Sigmoid colon (tissue), 7 donors: ENCODE results near the gene ARHGDIB. TPM values are rescaled to one million over a fixed set of nuclear protein-coding genes. Genes with fewer than 3 reads are reported as not detected.

ENCODE experiments used
- DNase-seq: peaks from one replicate; pipeline ENCODE4 v3.0.0-alpha.2; 2019
- H3K27ac ChIP-seq, 4 donors: fragments of 200-600 bp; sonication (generic); one replicate each; pipeline ENCODE4 v1.5.1; 2016 to 2019; ENCODE audit warnings: mild to moderate bottlenecking in 1 of 4
- H3K27me3 ChIP-seq, 3 donors: fragments of 200-600 bp; sonication (generic); one replicate each; pipeline ENCODE4 v1.5.1; 2019; ENCODE audit warnings: mild to moderate bottlenecking in 1 of 3
- H3K36me3 ChIP-seq, 4 donors: fragments of 200-600 bp; sonication (generic); one replicate each; pipeline ENCODE4 v1.5.1; 2016 to 2019
- H3K4me1 ChIP-seq, 4 donors: fragments of 200-600 bp; sonication (generic); one replicate each; pipeline ENCODE4 v1.5.1; 2017 to 2019
- H3K4me3 ChIP-seq, 4 donors: fragments of 200-600 bp; sonication (generic); one replicate each; pipeline ENCODE4 v1.5.1; 2017 to 2019; ENCODE audit warnings: mild to moderate bottlenecking in 2 of 4, moderate library complexity in 1 of 4
- H3K9me3 ChIP-seq, 4 donors: fragments of 200-600 bp in 3 of 4; sonication (generic) in 3 of 4; one replicate each; pipeline versions ENCODE4 v1.5.1 to v1.6.1; 2013 to 2019
- EP300 ChIP-seq, 4 donors: sonication (generic); formaldehyde crosslinking; IDR thresholded peaks; one replicate each; pipeline ENCODE4 v1.6.1; 2017; ENCODE audit warnings: antibody characterized with exemption in 4 of 4
- POLR2A ChIP-seq, 2 donors: fragments of 450-650 bp; IDR thresholded peaks; one replicate each; pipeline ENCODE4 v1.6.1; 2016; ENCODE audit warnings: antibody characterized with exemption in 2 of 2, mild to moderate bottlenecking in 2 of 2, moderate library complexity in 2 of 2
- POLR2AphosphoS5 ChIP-seq, 4 donors: sonication (generic); formaldehyde crosslinking; IDR thresholded peaks; one replicate each; pipeline ENCODE4 v1.6.1; 2017; ENCODE audit warnings: antibody characterized with exemption in 4 of 4
- whole genome bisulfite sequencing, 2 donors: extraction: QIAGEN DNeasy Blood & Tissue Kit; methylation state at CpG; one replicate each; pipeline ENCODE4 v1.1.7; 2013; 5-methylcytosine and 5-hydroxymethylcytosine counted together
- intact Hi-C: fragments of 100-400 bp; cut with DNase I; formaldehyde crosslinking; loops from one replicate; pipeline ENCODE4 v1.15.1; 2023
- polyA plus RNA-seq, 3 donors: library from polyadenylated mRNA; stranded (reverse); fragments of 200-250 nt; gene quantifications; one replicate each; pipeline ENCODE4 v1.2.3, GENCODE V29; 2013
- total RNA-seq, 4 donors: library from RNA; depleted of rRNA; stranded (reverse); fragments of >200 nt; gene quantifications; one replicate each; pipeline ENCODE4 v1.1.0, GENCODE V29; 2016
- TF ChIP-seq, protein P1 (sequence below), 4 experiments: fragments of 450-650 bp in 3 of 4; fragments of 200-600 bp in 1 of 4; IDR thresholded peaks; one replicate each; pipeline ENCODE4 v1.5.1; 2016 to 2019; ENCODE audit warnings: antibody characterized with exemption in 4 of 4, mild to moderate bottlenecking in 3 of 4, moderate library complexity in 2 of 4
- donor health status: healthy with polysubstance abuse.
- donor health status: Bipolar disorder and iron deficiency.
- donor health status: healthy.

ARHGDIB gene
- total and polyA plus RNA-seq, 7 donors = 21.0 to 304 (median 71.4) TPM

DNA sequence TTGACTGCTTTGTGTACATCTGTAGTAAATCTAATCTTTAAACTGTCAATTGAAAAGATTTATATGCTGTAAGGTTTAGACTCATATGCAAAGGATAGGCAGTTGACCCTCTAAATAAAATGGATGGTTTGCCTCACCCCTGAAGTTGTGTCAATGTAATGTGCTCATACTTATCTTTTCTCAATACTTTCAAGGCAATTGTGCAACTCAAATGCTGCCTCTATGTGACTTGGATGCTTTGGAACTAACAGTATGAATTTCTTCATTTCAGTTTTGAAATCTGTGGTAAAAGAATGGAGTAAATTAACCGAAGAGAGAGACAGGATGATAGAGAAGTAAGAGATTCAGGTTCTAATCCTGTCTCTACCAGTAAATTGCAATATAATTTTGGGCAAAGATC, 21.2 kb upstream of the ARHGDIB start:
- no peak overlapping the region for H3K27ac ChIP-seq
- no peaks in the 10 kb centered on the region for H3K4me1 ChIP-seq
- H3K4me3 ChIP-seq = no peak overlapping the region
- no peaks in the 10 kb centered on the region for H3K27me3 ChIP-seq
- TF ChIP-seq POLR2AphosphoS5 (IDR thresholded peaks at IDR 0.05) (no peak), POLR2A (IDR thresholded peaks at IDR 0.05) (no peak), EP300 (IDR thresholded peaks at IDR 0.05) (no peak)
- TF ChIP-seq, protein P1, sequence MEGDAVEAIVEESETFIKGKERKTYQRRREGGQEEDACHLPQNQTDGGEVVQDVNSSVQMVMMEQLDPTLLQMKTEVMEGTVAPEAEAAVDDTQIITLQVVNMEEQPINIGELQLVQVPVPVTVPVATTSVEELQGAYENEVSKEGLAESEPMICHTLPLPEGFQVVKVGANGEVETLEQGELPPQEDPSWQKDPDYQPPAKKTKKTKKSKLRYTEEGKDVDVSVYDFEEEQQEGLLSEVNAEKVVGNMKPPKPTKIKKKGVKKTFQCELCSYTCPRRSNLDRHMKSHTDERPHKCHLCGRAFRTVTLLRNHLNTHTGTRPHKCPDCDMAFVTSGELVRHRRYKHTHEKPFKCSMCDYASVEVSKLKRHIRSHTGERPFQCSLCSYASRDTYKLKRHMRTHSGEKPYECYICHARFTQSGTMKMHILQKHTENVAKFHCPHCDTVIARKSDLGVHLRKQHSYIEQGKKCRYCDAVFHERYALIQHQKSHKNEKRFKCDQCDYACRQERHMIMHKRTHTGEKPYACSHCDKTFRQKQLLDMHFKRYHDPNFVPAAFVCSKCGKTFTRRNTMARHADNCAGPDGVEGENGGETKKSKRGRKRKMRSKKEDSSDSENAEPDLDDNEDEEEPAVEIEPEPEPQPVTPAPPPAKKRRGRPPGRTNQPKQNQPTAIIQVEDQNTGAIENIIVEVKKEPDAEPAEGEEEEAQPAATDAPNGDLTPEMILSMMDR (IDR thresholded peaks at IDR 0.05) = no peak
- no peaks in the 10 kb centered on the region for H3K36me3 ChIP-seq
- DNase-seq = no peak
- intact Hi-C loops = no loop called here
- 81 to 97% methylated on average over 1 of the region's 1 CpG for WGBS, 2 donors
- no peaks in the 10 kb centered on the region for H3K9me3 ChIP-seq

DNA sequence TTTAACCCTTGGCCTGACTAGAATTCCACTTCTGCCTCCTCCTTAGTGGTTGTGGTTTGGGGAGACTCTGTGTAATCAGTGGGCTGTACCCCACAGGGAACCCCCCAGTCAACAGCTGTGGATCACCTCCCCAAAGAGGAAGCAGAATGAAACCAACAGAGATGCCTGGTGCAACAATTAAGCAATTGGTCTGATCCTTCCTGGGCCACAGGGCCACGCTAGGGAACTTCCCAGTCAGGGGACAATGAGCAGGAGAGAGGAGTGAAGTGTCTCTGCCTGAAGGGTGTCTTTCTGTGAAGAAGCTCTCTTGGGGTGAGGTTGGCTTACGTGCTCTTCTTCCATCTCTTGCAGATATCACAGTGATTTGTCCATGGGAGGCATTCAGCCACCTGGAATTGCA, 19.6 kb upstream of the ARHGDIB start:
- no peak overlapping the region for H3K27ac ChIP-seq
- intact Hi-C loops = no loop called here
- WGBS, 2 donors = 78 to 94% methylated on average over 2 of the region's 2 CpGs
- H3K9me3 ChIP-seq = no peaks in the 10 kb centered on the region
- TF ChIP-seq EP300 (IDR thresholded peaks at IDR 0.05) = no peak
- TF ChIP-seq, protein P1 (IDR thresholded peaks at IDR 0.05) = no peak
- TF ChIP-seq POLR2A (IDR thresholded peaks at IDR 0.05) = no peak
- TF ChIP-seq POLR2AphosphoS5 (IDR thresholded peaks at IDR 0.05) = no peak
- no peak for DNase-seq
- no peaks in the 10 kb centered on the region for H3K27me3 ChIP-seq
- H3K36me3 ChIP-seq = no peaks in the 10 kb centered on the region
- no peaks in the 10 kb centered on the region for H3K4me1 ChIP-seq
- H3K4me3 ChIP-seq = no peak overlapping the region

- H3K4me3 ChIP-seq = no peak overlapping the region
- intact Hi-C loops = no loop called here
- no peaks in the 10 kb centered on the region for H3K4me1 ChIP-seq
- H3K27me3 ChIP-seq = no peaks in the 10 kb centered on the region
- DNase-seq = no peak
- no peaks in the 10 kb centered on the region for H3K36me3 ChIP-seq
- TF ChIP-seq, protein P1 (IDR thresholded peaks at IDR 0.05) = no peak
- no peaks in the 10 kb centered on the region for H3K9me3 ChIP-seq
- no peak overlapping the region for H3K27ac ChIP-seq
Observed at GRCh38 chr12:14979468-14979867, 18.1 kb upstream of the ARHGDIB start.

GRCh38 chr12:14976658-14977057, 15.3 kb upstream of the ARHGDIB start:
- H3K9me3 ChIP-seq = no peaks in the 10 kb centered on the region
- intact Hi-C loops = no loop called here
- no peak for TF ChIP-seq POLR2AphosphoS5 (IDR thresholded peaks at IDR 0.05)
- no peak for TF ChIP-seq EP300 (IDR thresholded peaks at IDR 0.05)
- no peak for TF ChIP-seq POLR2A (IDR thresholded peaks at IDR 0.05)
- TF ChIP-seq, protein P1 (IDR thresholded peaks at IDR 0.05) = no peak
- H3K27me3 ChIP-seq = no peaks in the 10 kb centered on the region
- 83 to 86% methylated on average over 3 of the region's 3 CpGs for WGBS, 2 donors
- no peak overlapping the region for H3K27ac ChIP-seq
- no peaks in the 10 kb centered on the region for H3K36me3 ChIP-seq
- DNase-seq = no peak
- H3K4me1 ChIP-seq = no peaks in the 10 kb centered on the region
- H3K4me3 ChIP-seq = no peak overlapping the region

- no peaks in the 10 kb centered on the region for H3K36me3 ChIP-seq
- no peak overlapping the region for H3K4me3 ChIP-seq
- TF ChIP-seq EP300 (IDR thresholded peaks at IDR 0.05) (no peak), POLR2A (IDR thresholded peaks at IDR 0.05) (no peak)
- H3K27me3 ChIP-seq = no peaks in the 10 kb centered on the region
- WGBS, 2 donors = 87 to 96% methylated on average over 4 of the region's 4 CpGs
- H3K9me3 ChIP-seq = no peaks in the 10 kb centered on the region
- intact Hi-C loops = no loop called here
- H3K4me1 ChIP-seq = no peaks in the 10 kb centered on the region
- H3K27ac ChIP-seq = no peak overlapping the region
- DNase-seq = no peak
Observed at GRCh38 chr12:14975457-14975856, 14.1 kb upstream of the ARHGDIB start.
